Measurements from ENCODE around the gene PLCB3. TPM values are rescaled to one million over a fixed set of nuclear protein-coding genes. Genes with fewer than 3 reads are reported as not detected.

The PLCB3 gene
- total RNA-seq (2014; rRNA removed; shearing (Covaris generic)) (89.8 and 103 TPM in 2 replicates), polyA plus RNA-seq (2016; fragmentation: Nextera tagmentation; extraction: Ambion mirVana) (28.1 and 30.9 TPM in 2 replicates)
- long read RNA-seq, partial matches to known transcripts: 3 of 3 reads
- long read RNA-seq, other reads (novel, unspliced or antisense): 0 of 3 reads

GRCh38 chr11:64251016-64251752 is at the start of gene PLCB3:
PLCB3 (plus strand) TSS chr11:64251530; CDS start chr11:64251650, 120 bp downstream.
- Histone ChIP-seq H3K79me2 (replicated peaks; ENCODE audit: insufficient read depth) (peaks cover 20% of the 10 kb centered on the region), H4K20me1 (replicated peaks; ENCODE audit: insufficient read depth) (no peaks in the 10 kb centered on the region; the same call in none of the 2 replicates), H3K27ac (ENCODE audit: low read depth) (peak within 1 kb of the TSS; percentile 96), H3K4me3 (peak within 1 kb of the TSS; percentile 100), H3K36me3 (ENCODE audit: insufficient read depth) (no peaks in the 10 kb centered on the region), H3K4me1 (ENCODE audit: insufficient read depth) (peaks cover 32% of the 10 kb centered on the region), H3K9me2 (ENCODE audit: insufficient read depth) (no peaks in the 10 kb centered on the region), H3K4me2 (peak within 1 kb of the TSS; percentile 100), H2AFZ (no peak within 1 kb of the TSS; the same call in 1 of the 2 replicates), H3F3A (replicated peaks; ENCODE audit: low read depth) (peaks cover 33% of the 10 kb centered on the region), H3K27me3 (ENCODE audit: insufficient read depth) (no peaks in the 10 kb centered on the region)
- Mint-ChIP-seq H3K4me1 (peaks cover 39% of the 10 kb centered on the region), H3K27ac (peak within 1 kb of the TSS; percentile 94), H3K36me3 (ENCODE audit: low read depth) (peaks cover 13% of the 10 kb centered on the region), H3K27me3 (ENCODE audit: insufficient read depth, low read depth, poor library complexity) (peaks cover 28% of the 10 kb centered on the region), H3K9me3 (no peaks in the 10 kb centered on the region), H3K4me3 (peak within 1 kb of the TSS; percentile 92)
- DNase-seq (ENCODE audit: low spot score) (peak; percentile 83), ATAC-seq (peak; percentile 11)
- TF ChIP-seq, protein P1, sequence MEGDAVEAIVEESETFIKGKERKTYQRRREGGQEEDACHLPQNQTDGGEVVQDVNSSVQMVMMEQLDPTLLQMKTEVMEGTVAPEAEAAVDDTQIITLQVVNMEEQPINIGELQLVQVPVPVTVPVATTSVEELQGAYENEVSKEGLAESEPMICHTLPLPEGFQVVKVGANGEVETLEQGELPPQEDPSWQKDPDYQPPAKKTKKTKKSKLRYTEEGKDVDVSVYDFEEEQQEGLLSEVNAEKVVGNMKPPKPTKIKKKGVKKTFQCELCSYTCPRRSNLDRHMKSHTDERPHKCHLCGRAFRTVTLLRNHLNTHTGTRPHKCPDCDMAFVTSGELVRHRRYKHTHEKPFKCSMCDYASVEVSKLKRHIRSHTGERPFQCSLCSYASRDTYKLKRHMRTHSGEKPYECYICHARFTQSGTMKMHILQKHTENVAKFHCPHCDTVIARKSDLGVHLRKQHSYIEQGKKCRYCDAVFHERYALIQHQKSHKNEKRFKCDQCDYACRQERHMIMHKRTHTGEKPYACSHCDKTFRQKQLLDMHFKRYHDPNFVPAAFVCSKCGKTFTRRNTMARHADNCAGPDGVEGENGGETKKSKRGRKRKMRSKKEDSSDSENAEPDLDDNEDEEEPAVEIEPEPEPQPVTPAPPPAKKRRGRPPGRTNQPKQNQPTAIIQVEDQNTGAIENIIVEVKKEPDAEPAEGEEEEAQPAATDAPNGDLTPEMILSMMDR (conservative IDR thresholded peaks at IDR 0.05; ENCODE audit: low read depth in 2 of 2): peak; percentile 52 to 68
- TF ChIP-seq EZH2 (IDR thresholded peaks at IDR 0.05; ENCODE audit: low read depth, unreplicated experiment): no peak

- H3K4me1 Mint-ChIP-seq: peaks cover 14% of the 10 kb centered on the region
- Histone ChIP-seq H3K27ac (ENCODE audit: low read depth) (no peak overlapping the region), H3K9me2 (ENCODE audit: insufficient read depth) (no peaks in the 10 kb centered on the region), H3K4me3 (no peak overlapping the region), H3K79me2 (replicated peaks; ENCODE audit: insufficient read depth) (0 out of 2 replicates have a peak, but pooled peaks cover 10% of the 10 kb centered on the region), H3K36me3 (ENCODE audit: insufficient read depth) (peaks cover 73% of the 10 kb centered on the region), H4K20me1 (replicated peaks; ENCODE audit: insufficient read depth) (peaks cover 54% of the 10 kb centered on the region), H3K4me1 (ENCODE audit: insufficient read depth) (no peaks in the 10 kb centered on the region; the same call in 1 of the 2 replicates), H2AFZ (no peak overlapping the region), H3K27me3 (ENCODE audit: insufficient read depth) (no peaks in the 10 kb centered on the region), H3F3A (replicated peaks; ENCODE audit: low read depth) (peaks cover 68% of the 10 kb centered on the region), H3K4me2 (no peak overlapping the region)
- H3K36me3 Mint-ChIP-seq (ENCODE audit: low read depth): peaks cover 94% of the 10 kb centered on the region
- peaks cover 5% of the 10 kb centered on the region for H3K27me3 Mint-ChIP-seq (ENCODE audit: insufficient read depth, low read depth, poor library complexity)
- H3K27ac Mint-ChIP-seq: no peak overlapping the region
- no peak overlapping the region for H3K4me3 Mint-ChIP-seq
- no peaks in the 10 kb centered on the region for H3K9me3 Mint-ChIP-seq
- ATAC-seq (no peak), DNase-seq (ENCODE audit: low spot score) (no peak)
- no peak for TF ChIP-seq REST (IDR thresholded peaks at IDR 0.05; ENCODE audit: unreplicated experiment)
- no peak for TF ChIP-seq ZNF462 (CRISPR knock-in tag; IDR thresholded peaks at IDR 0.05)
- TF ChIP-seq NANOG (IDR thresholded peaks at IDR 0.05; ENCODE audit: borderline replicate concordance): no peak
- no peak for TF ChIP-seq ZNF114 (CRISPR knock-in tag; IDR thresholded peaks at IDR 0.05)
- no peak for TF ChIP-seq EZH2 (IDR thresholded peaks at IDR 0.05; ENCODE audit: low read depth, unreplicated experiment)
These were observed 49.8 kb upstream of the PLCB3 start for GRCh38 chr11:64201543-64201942.
